NCI-H82 treated with DMSO at 0.1 percent for 48 hours (cell line): Measurements from ENCODE around the gene RNU2-1.
"Not testable (repeated sequence)": the region's sequence is repeated elsewhere in the genome, so short reads cannot be mapped to it uniquely, and the experiment has no call there.

ENCODE experiments used
- DNase-seq: peaks from one replicate; lab custom pipeline; 2025; ENCODE audit not compliant: unreplicated experiment; lab: John Stamatoyannopoulos, UW

Gene RNU2-1

GRCh38 chr17:43216762-43217613 lies 16.8 kb downstream of the RNU2-1 start:
- no peak for DNase-seq

- no peak for DNase-seq
Observed at GRCh38 chr17:43216369-43216761, 17.4 kb downstream of the RNU2-1 start.

GRCh38 chr17:43215341-43215740 lies 18.4 kb downstream of the RNU2-1 start:
- no peak for DNase-seq

- DNase-seq = no peak
Observed at GRCh38 chr17:43213545-43213944, 20.2 kb downstream of the RNU2-1 start.

GRCh38 chr17:43212641-43213490 lies 20.9 kb downstream of the RNU2-1 start:
- DNase-seq = peak; percentile 66

- DNase-seq = peak; percentile 39
Observed at GRCh38 chr17:43211480-43212402, 22.0 kb downstream of the RNU2-1 start, which contains the start of gene TMEM106A. TMEM106A (plus strand) TSS chr17:43211875; CDS start chr17:43213042, 1,167 bp downstream.

- DNase-seq = no peak
Observed at GRCh38 chr17:43211123-43211479, 22.7 kb downstream of the RNU2-1 start.

GRCh38 chr17:43210576-43210975 lies 23.2 kb downstream of the RNU2-1 start:
- no peak for DNase-seq

GRCh38 chr17:43203013-43203412 lies 30.8 kb downstream of the RNU2-1 start:
- DNase-seq = not testable (repeated sequence)

- DNase-seq = no peak
Observed at GRCh38 chr17:43200127-43200526, 33.6 kb downstream of the RNU2-1 start.

GRCh38 chr17:43199633-43200032 lies 34.1 kb downstream of the RNU2-1 start:
- DNase-seq = no peak

- DNase-seq = no peak
Observed at GRCh38 chr17:43193251-43193650, 40.5 kb downstream of the RNU2-1 start.

- DNase-seq = not testable (repeated sequence)
Observed at GRCh38 chr17:43186656-43187055, 47.1 kb downstream of the RNU2-1 start.

GRCh38 chr17:43183921-43184320 lies 49.9 kb downstream of the RNU2-1 start:
- no peak for DNase-seq
